ENCODE results near the gene IMMP2L.
"Not testable (repeated sequence)": the region's sequence is repeated elsewhere in the genome, so short reads cannot be mapped to it uniquely, and the experiment has no call there.

Gene IMMP2L

GRCh38 chr7:111092406-111093236 is 469.7 kb downstream of the IMMP2L start:
- no peak for DNase-seq

- no peak for DNase-seq
Observed at GRCh38 chr7:111091593-111092358, 470.5 kb downstream of the IMMP2L start.

- no peak for DNase-seq
Observed at GRCh38 chr7:111090846-111091245, 471.4 kb downstream of the IMMP2L start, which contains the start of gene LRRN3. Gene LRRN3, plus strand, starts transcription at chr7:111091127. Its CDS starts 31,646 bp downstream, at chr7:111122773.

DNA sequence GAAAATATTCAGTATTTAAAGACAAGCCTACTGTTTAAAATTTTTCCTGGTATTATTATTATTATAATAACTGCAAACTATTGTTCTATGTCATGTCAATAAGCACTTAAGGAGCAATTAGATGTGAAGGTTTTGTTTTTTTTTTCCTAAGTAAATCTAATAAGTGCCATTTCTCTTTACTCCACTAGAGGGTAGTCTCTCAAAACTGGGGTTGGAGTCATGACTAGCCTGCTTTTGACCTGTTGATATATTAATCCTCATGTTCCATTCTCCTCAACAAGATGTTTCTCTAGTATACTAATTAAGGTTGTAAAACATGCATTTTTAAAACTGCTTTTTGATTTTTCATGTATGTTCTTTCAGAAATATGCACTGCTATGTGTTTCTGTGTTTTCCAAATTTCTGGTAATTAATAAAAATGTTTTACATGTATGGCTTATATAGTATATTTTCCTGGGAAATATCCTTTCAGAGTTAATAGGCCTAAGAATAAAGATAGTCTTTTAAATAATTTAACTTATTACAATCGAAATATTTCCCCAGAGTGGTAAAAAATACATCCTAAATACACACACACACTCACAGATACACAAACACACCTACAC is 472.4 kb downstream of the IMMP2L start:
- no peak for DNase-seq

- no peak for DNase-seq
Observed at GRCh38 chr7:111088328-111088727, 474.0 kb downstream of the IMMP2L start.

DNA sequence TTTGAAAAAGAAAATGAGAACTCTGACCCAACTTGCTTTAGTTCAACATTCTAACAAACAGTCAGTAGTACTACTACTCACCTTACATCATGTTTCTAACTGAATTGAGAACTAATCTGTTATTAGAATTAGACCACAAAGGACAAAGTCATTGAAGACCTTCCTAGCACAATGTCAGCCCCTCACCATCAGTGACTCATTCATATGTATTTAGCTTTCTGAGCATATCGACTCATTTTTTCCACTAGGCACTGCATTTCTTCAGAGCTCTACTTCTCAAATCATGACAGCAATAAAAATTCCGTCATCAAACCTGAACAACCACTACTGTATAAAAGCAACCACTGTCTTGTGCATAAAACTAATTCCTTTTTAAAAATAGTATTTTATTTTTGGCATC is 475.8 kb downstream of the IMMP2L start:
- no peak for DNase-seq

DNA sequence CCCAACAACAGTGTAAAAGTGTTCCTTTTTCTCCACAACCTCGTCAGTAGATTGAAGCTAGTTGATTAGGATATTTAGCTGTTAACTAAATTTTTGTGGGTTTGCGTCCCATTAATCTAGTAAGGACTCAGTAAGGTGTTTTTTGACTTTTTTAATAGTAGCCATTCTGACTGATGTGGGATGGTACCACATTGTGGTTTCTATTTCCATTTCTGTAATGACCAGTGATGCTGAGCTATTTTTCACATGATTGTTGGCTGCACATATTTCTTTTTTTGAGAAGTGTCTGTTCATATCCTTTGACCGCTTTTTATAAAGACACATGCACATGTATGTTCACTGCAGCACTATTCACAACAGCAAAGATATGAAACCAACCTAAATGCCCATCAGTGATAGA is 476.9 kb downstream of the IMMP2L start:
- no peak for DNase-seq

DNA sequence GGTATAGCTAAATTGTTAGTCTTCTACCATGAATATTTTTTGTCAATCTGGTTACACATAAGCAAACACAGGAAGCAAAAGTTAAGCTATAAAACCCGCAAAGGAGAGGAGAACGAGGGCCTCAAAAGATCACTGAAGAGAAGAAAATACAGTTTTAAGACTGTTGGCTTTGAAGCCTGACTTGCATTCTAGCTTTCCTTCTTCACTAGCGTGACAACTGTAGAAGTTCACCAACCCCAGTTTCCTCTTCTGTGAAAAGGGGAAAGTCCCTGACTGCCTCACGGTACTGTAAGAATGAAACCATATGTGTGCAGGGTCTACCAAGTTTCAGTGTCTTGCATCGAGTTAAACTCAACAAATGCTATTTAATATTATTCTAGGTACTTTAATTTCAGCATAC is 478.9 kb downstream of the IMMP2L start:
- no peak for DNase-seq

GRCh38 chr7:111082351-111082750 is 479.9 kb downstream of the IMMP2L start:
- DNase-seq = no peak

DNA sequence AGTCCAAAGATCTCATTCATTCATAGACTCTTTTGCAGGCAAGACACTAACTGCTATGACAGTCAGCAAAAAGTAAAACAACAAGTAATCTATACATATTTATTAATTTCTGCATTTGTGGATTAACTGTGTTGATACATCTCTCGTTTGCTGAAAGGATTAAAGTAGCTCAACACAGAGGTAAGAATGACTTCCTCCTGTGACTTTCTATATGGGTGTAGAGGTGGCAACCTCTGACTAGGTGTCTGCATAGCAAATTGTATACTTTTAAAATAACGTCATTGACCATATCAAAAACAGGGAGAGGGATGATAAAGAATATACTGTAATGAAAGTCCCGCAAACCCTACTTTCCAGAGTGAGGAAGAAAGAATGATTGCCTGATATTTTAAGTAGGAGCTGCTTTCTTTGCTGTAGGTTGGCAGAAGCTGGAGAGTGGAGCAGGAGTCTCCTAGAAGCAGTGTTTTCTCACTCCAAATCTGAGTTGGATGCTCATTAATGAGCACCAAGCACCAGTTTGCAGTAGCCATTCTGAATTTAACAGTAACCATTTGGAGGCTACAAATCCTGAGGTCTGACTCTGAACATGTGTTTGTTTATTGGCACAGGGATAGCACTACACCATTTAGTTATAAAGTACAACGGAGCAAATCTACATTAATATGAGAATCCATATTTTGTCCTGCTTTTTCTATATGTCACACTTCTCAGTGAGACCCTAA is 480.6 kb downstream of the IMMP2L start:
- no peak for DNase-seq

GRCh38 chr7:111080495-111081105 is 481.7 kb downstream of the IMMP2L start:
- DNase-seq = no peak

- DNase-seq = no peak
Observed at GRCh38 chr7:111077001-111077400, 485.3 kb downstream of the IMMP2L start.

DNA sequence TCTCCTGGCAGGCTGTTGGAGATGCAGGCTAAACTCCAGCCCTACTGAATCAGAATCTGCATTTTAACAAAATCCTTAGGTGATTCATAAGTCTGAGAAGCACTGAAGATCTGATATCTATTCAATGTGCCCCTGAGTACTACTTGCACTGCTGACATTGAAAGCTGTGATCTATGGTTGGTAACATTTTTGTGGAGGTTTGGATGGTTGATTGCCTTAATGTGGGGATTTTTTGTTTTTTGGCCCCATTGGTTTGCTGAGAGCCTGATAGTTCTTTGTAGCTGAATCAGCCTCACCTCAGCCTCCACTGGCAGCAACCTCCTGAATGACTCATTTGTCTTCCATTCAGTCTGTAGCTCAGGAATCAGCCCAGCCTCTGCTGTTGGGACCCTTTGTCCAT is 486.1 kb downstream of the IMMP2L start:
- DNase-seq = no peak

DNA sequence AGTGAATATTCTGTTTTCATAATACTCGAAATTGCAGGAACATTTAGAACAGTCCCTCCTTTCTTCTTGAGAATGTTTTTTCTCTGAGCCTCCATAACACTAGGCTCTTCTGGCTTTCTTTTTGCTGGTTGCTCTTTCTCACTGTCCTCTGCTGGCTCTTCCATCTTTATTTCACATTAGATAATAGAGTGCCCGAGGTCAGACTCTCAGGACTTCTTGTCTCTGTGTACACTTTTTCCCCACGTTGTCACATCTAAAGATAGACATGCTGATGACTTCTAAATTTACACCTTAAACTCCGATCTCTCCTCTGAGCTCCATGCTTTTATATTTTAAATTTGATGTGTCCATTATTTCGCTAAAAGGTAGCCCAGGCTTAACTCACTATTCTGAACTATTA is 486.8 kb downstream of the IMMP2L start:
- no peak for DNase-seq

- DNase-seq = no peak
Observed at GRCh38 chr7:111074748-111075146, 487.5 kb downstream of the IMMP2L start.

DNA sequence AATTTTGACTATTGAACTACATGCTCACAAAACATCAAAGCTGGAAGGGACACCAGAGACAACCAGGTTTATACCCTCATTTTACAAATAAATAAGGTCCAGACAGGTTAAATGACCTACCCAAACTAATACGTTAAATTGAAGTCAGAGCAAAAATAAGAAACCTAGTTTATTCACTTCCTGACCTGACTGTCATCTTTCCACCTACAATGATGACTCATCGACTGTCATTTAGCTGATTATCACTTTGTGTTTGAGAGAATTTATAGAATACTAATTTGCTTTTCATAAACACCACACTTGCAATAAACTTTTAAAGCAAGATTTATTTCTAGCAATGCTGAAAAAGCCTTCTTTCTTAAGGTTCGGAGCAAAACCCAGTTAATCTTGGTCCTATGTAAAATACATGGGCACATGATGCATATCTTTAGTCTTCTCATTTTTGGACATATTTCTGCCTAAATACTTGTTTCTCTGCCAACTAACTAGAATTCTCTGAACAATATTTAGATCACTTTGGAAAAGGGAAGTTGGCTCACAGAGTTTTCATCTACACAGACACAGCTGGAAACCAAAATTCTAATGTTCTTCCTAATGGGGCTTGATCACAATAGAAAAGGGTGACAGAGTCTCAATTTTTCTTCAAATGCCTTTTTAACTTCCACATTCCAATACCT is 488.1 kb downstream of the IMMP2L start:
- no peak for DNase-seq

GRCh38 chr7:111072658-111073057 is 489.6 kb downstream of the IMMP2L start:
- DNase-seq = not testable (repeated sequence)

GRCh38 chr7:111071556-111071955 is 490.7 kb downstream of the IMMP2L start:
- no peak for DNase-seq

- no peak for DNase-seq
Observed at GRCh38 chr7:111068618-111069017, 493.7 kb downstream of the IMMP2L start.

DNA sequence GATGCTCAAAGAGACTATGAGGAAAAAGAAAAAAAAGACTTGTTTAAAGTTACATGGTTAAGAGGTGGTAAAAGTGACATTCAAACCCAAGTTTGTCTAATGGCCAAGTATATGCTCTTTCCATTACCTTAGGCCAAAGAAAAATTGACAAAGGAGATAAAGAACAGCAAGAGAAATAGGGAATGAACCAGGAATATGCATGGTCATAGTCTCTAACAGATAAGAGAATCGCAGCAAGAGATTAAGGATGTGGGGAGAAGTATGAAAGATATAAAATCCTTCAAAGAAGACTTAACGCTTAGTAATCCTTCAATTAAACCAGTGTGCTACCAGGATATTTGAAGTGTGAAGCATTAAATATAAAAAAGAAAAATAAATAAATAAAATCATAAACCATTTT is 494.6 kb downstream of the IMMP2L start:
- no peak for DNase-seq

GRCh38 chr7:111067251-111067650 is 495.0 kb downstream of the IMMP2L start:
- no peak for DNase-seq

DNA sequence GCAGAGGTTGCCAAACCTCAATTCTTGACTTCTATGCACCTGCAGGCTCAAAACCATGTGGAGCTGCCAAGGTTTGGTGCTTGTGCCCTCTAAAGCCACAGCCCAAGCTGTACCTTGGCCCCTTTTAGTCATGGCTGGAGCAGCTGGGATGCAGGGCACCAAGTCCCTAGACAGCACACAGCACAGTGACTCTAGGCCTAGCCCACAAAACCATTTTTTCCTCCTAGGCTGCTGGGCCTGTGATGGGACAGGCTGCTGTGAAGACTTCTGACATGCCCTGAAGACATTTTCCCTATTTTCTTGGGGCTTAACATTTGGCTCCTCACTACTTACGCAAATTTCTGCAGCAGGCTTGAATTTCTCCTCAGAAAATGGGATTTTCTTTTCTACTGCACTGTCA is 499.1 kb downstream of the IMMP2L start:
- no peak for DNase-seq

Measured in NCI-H2029 (cell line).